Panc1 (cell line): ENCODE measurements around the gene CAV1. TPM values are rescaled to one million over a fixed set of nuclear protein-coding genes. Genes with fewer than 3 reads are reported as not detected.

Experiments
- ATAC-seq: fragments of 200-7000 bp; cut with Tn5 transposase; 2 replicates; pipeline ENCODE4 v1.9.1; 2020; ENCODE audit warnings: mild to moderate bottlenecking, moderate library complexity
- BruUV-seq: library from RNA; stranded (reverse); fragments of 400-500 nt; replicated peaks from 2 replicates; lab custom pipeline; 2021; lab: Mats Ljungman, UMichigan
- CTCF ChIA-PET: fragments of 300-600 bp; sonication (Branson Sonifier 250); formaldehyde crosslinking; loops from one replicate; lab custom pipeline; 2022; ENCODE audit warnings: antibody characterized with exemption; lab: Charles Lee
- POLR2A ChIA-PET: fragments of 300-600 bp; sonication (Branson Sonifier 250); formaldehyde crosslinking; loops from one replicate; lab custom pipeline; 2022; ENCODE audit warnings: antibody characterized with exemption; lab: Charles Lee
- DNase-seq: peaks from one replicate; pipeline ENCODE4 v3.0.0-alpha.2; 2010; ENCODE audit warnings: low read depth, low spot score
- H3K27ac ChIP-seq: 2 replicates; pipeline ENCODE4 v1.5.1; 2011; ENCODE audit warnings: mild to moderate bottlenecking, low read length, inconsistent platforms
- H3K27me3 ChIP-seq: fragments of 200-500 bp; sonication (Bioruptor generic); 2 replicates; pipeline ENCODE4 v1.6.0; 2014; ENCODE audit warnings: low read length, inconsistent platforms; ENCODE audit not compliant: control insufficient read depth, insufficient read depth
- H3K36me3 ChIP-seq: fragments of 200-500 bp; sonication (Bioruptor generic); 2 replicates; pipeline ENCODE4 v1.5.1; 2014; ENCODE audit warnings: inconsistent platforms, mild to moderate bottlenecking, low read length, moderate library complexity; ENCODE audit not compliant: control insufficient read depth, insufficient read depth
- H3K4me1 ChIP-seq: 2 replicates; pipeline ENCODE4 v1.5.1; 2011; ENCODE audit warnings: inconsistent platforms, mild to moderate bottlenecking, low read length, moderate library complexity; ENCODE audit not compliant: control insufficient read depth, insufficient read depth
- H3K4me3 ChIP-seq, 2 experiments: 2 replicates each; pipeline ENCODE4 v1.5.1; 2011 to 2012; ENCODE audit warnings: low read depth in 2 of 2, low read length in 2 of 2, mild to moderate bottlenecking in 2 of 2, inconsistent platforms in 1 of 2, moderate library complexity in 1 of 2
- H3K9me3 ChIP-seq: fragments of 200-500 bp; sonication (Bioruptor generic); 2 replicates; pipeline ENCODE4 v1.5.1; 2014; ENCODE audit warnings: low read depth, mild to moderate bottlenecking, inconsistent platforms, low read length, moderate library complexity; ENCODE audit not compliant: control insufficient read depth, insufficient read depth
- CTCF ChIP-seq: fragments of 450-650 bp; IDR thresholded peaks from 2 replicates; pipeline ENCODE4 v1.5.1; 2017; ENCODE audit warnings: mild to moderate bottlenecking
- POLR2AphosphoS5 ChIP-seq: IDR thresholded peaks from 2 replicates; pipeline ENCODE4 v1.6.1; 2012; ENCODE audit warnings: mild to moderate bottlenecking, low read depth, low read length, moderate library complexity
- REST ChIP-seq, 2 experiments: IDR thresholded peaks; 2 replicates each; pipeline ENCODE4 v1.6.1; 2011 to 2012; ENCODE audit warnings: low read depth in 2 of 2, control low read depth in 1 of 2, low read length in 1 of 2, mild to moderate bottlenecking in 1 of 2, moderate library complexity in 1 of 2; ENCODE audit not compliant: insufficient read depth in 1 of 2
- SIN3A ChIP-seq: IDR thresholded peaks from 2 replicates; pipeline ENCODE4 v1.6.1; 2012; ENCODE audit warnings: low read depth, mild to moderate bottlenecking, low read length, moderate library complexity, borderline replicate concordance; ENCODE audit not compliant: insufficient read depth
- TCF7L2 ChIP-seq: IDR thresholded peaks from 2 replicates; pipeline ENCODE4 v1.6.1; 2011; ENCODE audit warnings: mild to moderate bottlenecking, low read depth, low read length, inconsistent platforms
- in situ Hi-C: cut with HindIII; loops from 2 replicates; pipeline ENCODE4 v1.10.0; 2016; ENCODE audit warnings: low sequenced_read_pairs, low pct_unique_long_range_greater_than_20kb
- intact Hi-C: fragments of 100-400 bp; cut with micrococcal nuclease; formaldehyde crosslinking; loops from one replicate; pipeline ENCODE4 v1.10.0; 2022; ENCODE audit not compliant: unreplicated experiment
- total RNA-seq: library from RNA; stranded (reverse); gene quantifications from one replicate; pipeline ENCODE4 v1.2.1, GENCODE V29; 2021; ENCODE audit not compliant: unreplicated experiment

Gene CAV1
- total RNA-seq, 1 experiment from 2014 or later: 496 TPM

GRCh38 chr7:116525913-116526861, 1.4 kb downstream of the CAV1 start:
- ChIA-PET CTCF (interaction anchor here (0.6 to 1.2 kb wide), 5 partner anchors 11 to 63 kb away, joined by 3 to 5 read pairs (median 3); partner anchors contain the start of gene CAV2), POLR2A (interaction anchor here (0.5 to 2.7 kb wide), 11 partner anchors 11 to 268 kb away, joined by 3 to 13 read pairs (median 6); no protein-coding TSS in a partner anchor)
- peak overlapping the region; percentile 99 for H3K27ac ChIP-seq
- ATAC-seq (peak; percentile 77), DNase-seq (no peak)
- H3K9me3 ChIP-seq: no peaks in the 10 kb centered on the region
- peaks cover 67% of the 10 kb centered on the region for H3K4me1 ChIP-seq
- no TSS peak for BruUV-seq
- TF ChIP-seq TCF7L2: peak; percentile 35; the same call in 1 of the 2 replicates
- peak; percentile 89 for TF ChIP-seq POLR2AphosphoS5
- peak; percentile 96 for TF ChIP-seq SIN3A
- peak; percentile 98 for TF ChIP-seq CTCF
- no peak for TF ChIP-seq REST (IDR thresholded peaks at IDR 0.05; ENCODE audit: insufficient read depth in 1 of 2, low read depth in 2 of 2, low read length in 1 of 2)
- H3K36me3 ChIP-seq: peaks cover 34% of the 10 kb centered on the region
- H3K27me3 ChIP-seq: no peaks in the 10 kb centered on the region
- H3K4me3 ChIP-seq: peak overlapping the region; percentile 78 to 90
- intact Hi-C loops: loop anchor here (2.0 to 10.0 kb wide), 2 partner anchors 101 to 267 kb away; no protein-coding TSS in a partner anchor
- in situ Hi-C loops: no loop called here

- TF ChIP-seq TCF7L2: no peak
- no peak for TF ChIP-seq CTCF
- TF ChIP-seq SIN3A: no peak
- no peak for TF ChIP-seq REST (IDR thresholded peaks at IDR 0.05; ENCODE audit: insufficient read depth in 1 of 2, low read depth in 2 of 2, low read length in 1 of 2)
- no peak; the same call in 1 of the 2 replicates for TF ChIP-seq POLR2AphosphoS5
- BruUV-seq: no TSS peak
- peak overlapping the region; percentile 78 to 90 for H3K4me3 ChIP-seq
- no peaks in the 10 kb centered on the region for H3K27me3 ChIP-seq
- ATAC-seq (no peak), DNase-seq (no peak)
- no peaks in the 10 kb centered on the region for H3K9me3 ChIP-seq
- POLR2A ChIA-PET: interaction anchor here (0.8 to 2.7 kb wide), 4 partner anchors 15 to 255 kb away, joined by 5 to 13 read pairs (median 6); no protein-coding TSS in a partner anchor
- H3K4me1 ChIP-seq: peaks cover 66% of the 10 kb centered on the region
- CTCF ChIA-PET: interaction anchor here (0.8 to 1.2 kb wide), 3 partner anchors 12 to 16 kb away, joined by 3 to 4 read pairs (median 3); no protein-coding TSS in a partner anchor
- in situ Hi-C loops (no loop called here), intact Hi-C loops (loop anchor here (10.0 kb wide), 1 partner anchor 102 kb away; no protein-coding TSS in a partner anchor)
- H3K27ac ChIP-seq: peak overlapping the region; percentile 99
- H3K36me3 ChIP-seq: peaks cover 39% of the 10 kb centered on the region
Measured at GRCh38 chr7:116526897-116527296, 2.1 kb downstream of the CAV1 start.
